ENCODE results near the gene LRMDA.
A peak's percentile ranks its signal among the peaks of the same experiment; 100 is the strongest.

The LRMDA gene

GRCh38 chr10:76043261-76043660 is 611.8 kb downstream of the LRMDA start:
- H3K79me2 ChIP-seq (ENCODE audit: control insufficient read depth, insufficient read depth, low read length) = no peaks in the 10 kb centered on the region
- H2BK15ac ChIP-seq (replicated peaks; ENCODE audit: low read depth) = no peak overlapping the region
- H3K4me3 ChIP-seq (ENCODE audit: low read length) = no peak overlapping the region
- no peak overlapping the region for H3K23ac ChIP-seq (ENCODE audit: low read length)
- H3K4me1 ChIP-seq (ENCODE audit: control insufficient read depth, low read depth, low read length) = no peaks in the 10 kb centered on the region
- no peaks in the 10 kb centered on the region for H3K36me3 ChIP-seq (ENCODE audit: control insufficient read depth, insufficient read depth, low read length)
- H4K5ac ChIP-seq (ENCODE audit: low read length) = no peak overlapping the region
- no peak overlapping the region for H3K27ac ChIP-seq (ENCODE audit: low read depth, low read length)
- H3K79me1 ChIP-seq (ENCODE audit: low read length) = no peaks in the 10 kb centered on the region
- H2AK5ac ChIP-seq (ENCODE audit: low read length) = no peak overlapping the region
- no peak overlapping the region for H3K56ac ChIP-seq (ENCODE audit: low read length)
- no peak overlapping the region for H3K4me2 ChIP-seq (ENCODE audit: low read length)
- no peaks in the 10 kb centered on the region for H3K27me3 ChIP-seq (ENCODE audit: insufficient read depth, low read length, poor library complexity)
- H2BK5ac ChIP-seq (ENCODE audit: low read length) = no peak overlapping the region
- H3K9ac ChIP-seq (ENCODE audit: low read length) = no peak overlapping the region
- H4K8ac ChIP-seq (ENCODE audit: low read depth, low read length) = no peak overlapping the region
- no CpG with 5 or more reads among the region's 2 CpGs for WGBS (ENCODE audit: extremely low coverage, insufficient coverage, low lambda C conversion rate)
- no peak overlapping the region for H3K4ac ChIP-seq (ENCODE audit: low read depth, low read length)
- no peak overlapping the region for H3K18ac ChIP-seq (ENCODE audit: low read length)
- no peak for DNase-seq
- H2BK120ac ChIP-seq (ENCODE audit: low read depth, low read length) = no peak overlapping the region

- no peak overlapping the region for H3K4me2 ChIP-seq (ENCODE audit: low read length)
- H3K79me1 ChIP-seq (ENCODE audit: low read length) = no peaks in the 10 kb centered on the region
- H3K23ac ChIP-seq (ENCODE audit: low read length) = no peak overlapping the region
- H3K9ac ChIP-seq (ENCODE audit: low read length) = no peak overlapping the region
- H2BK15ac ChIP-seq (replicated peaks; ENCODE audit: low read depth) = no peak overlapping the region
- no peaks in the 10 kb centered on the region for H3K4me1 ChIP-seq (ENCODE audit: control insufficient read depth, low read depth, low read length)
- no peak overlapping the region for H3K56ac ChIP-seq (ENCODE audit: low read length)
- H2BK5ac ChIP-seq (ENCODE audit: low read length) = no peak overlapping the region
- no peak overlapping the region for H3K27ac ChIP-seq (ENCODE audit: low read depth, low read length)
- H3K27me3 ChIP-seq (ENCODE audit: insufficient read depth, low read length, poor library complexity) = no peaks in the 10 kb centered on the region
- H4K5ac ChIP-seq (ENCODE audit: low read length) = no peak overlapping the region
- H2AK5ac ChIP-seq (ENCODE audit: low read length) = no peak overlapping the region
- no peak for DNase-seq
- no peaks in the 10 kb centered on the region for H3K36me3 ChIP-seq (ENCODE audit: control insufficient read depth, insufficient read depth, low read length)
- H2BK120ac ChIP-seq (ENCODE audit: low read depth, low read length) = no peak overlapping the region
- no peak overlapping the region for H4K8ac ChIP-seq (ENCODE audit: low read depth, low read length)
- H3K4ac ChIP-seq (ENCODE audit: low read depth, low read length) = peak overlapping the region; percentile 22
- no peak overlapping the region for H3K4me3 ChIP-seq (ENCODE audit: low read length)
- no peaks in the 10 kb centered on the region for H3K79me2 ChIP-seq (ENCODE audit: control insufficient read depth, insufficient read depth, low read length)
- H3K18ac ChIP-seq (ENCODE audit: low read length) = no peak overlapping the region
Measured at GRCh38 chr10:76044751-76045150, 613.3 kb downstream of the LRMDA start.

GRCh38 chr10:76045174-76045573 is 613.8 kb downstream of the LRMDA start:
- WGBS (ENCODE audit: extremely low coverage, insufficient coverage, low lambda C conversion rate) = no CpG with 5 or more reads among the region's 1 CpG
- no peaks in the 10 kb centered on the region for H3K27me3 ChIP-seq (ENCODE audit: insufficient read depth, low read length, poor library complexity)
- H2BK5ac ChIP-seq (ENCODE audit: low read length) = no peak overlapping the region
- H4K8ac ChIP-seq (ENCODE audit: low read depth, low read length) = no peak overlapping the region
- H3K36me3 ChIP-seq (ENCODE audit: control insufficient read depth, insufficient read depth, low read length) = no peaks in the 10 kb centered on the region
- no peak for DNase-seq
- H3K4me3 ChIP-seq (ENCODE audit: low read length) = no peak overlapping the region
- H3K79me1 ChIP-seq (ENCODE audit: low read length) = no peaks in the 10 kb centered on the region
- no peak overlapping the region for H2BK120ac ChIP-seq (ENCODE audit: low read depth, low read length)
- H3K23ac ChIP-seq (ENCODE audit: low read length) = no peak overlapping the region
- H3K4me2 ChIP-seq (ENCODE audit: low read length) = no peak overlapping the region
- H2BK15ac ChIP-seq (replicated peaks; ENCODE audit: low read depth) = no peak overlapping the region
- H4K5ac ChIP-seq (ENCODE audit: low read length) = no peak overlapping the region
- H3K4ac ChIP-seq (ENCODE audit: low read depth, low read length) = no peak overlapping the region
- H3K4me1 ChIP-seq (ENCODE audit: control insufficient read depth, low read depth, low read length) = no peaks in the 10 kb centered on the region
- H3K27ac ChIP-seq (ENCODE audit: low read depth, low read length) = no peak overlapping the region
- no peak overlapping the region for H3K9ac ChIP-seq (ENCODE audit: low read length)
- H2AK5ac ChIP-seq (ENCODE audit: low read length) = no peak overlapping the region
- no peak overlapping the region for H3K56ac ChIP-seq (ENCODE audit: low read length)
- no peaks in the 10 kb centered on the region for H3K79me2 ChIP-seq (ENCODE audit: control insufficient read depth, insufficient read depth, low read length)
- H3K18ac ChIP-seq (ENCODE audit: low read length) = no peak overlapping the region

GRCh38 chr10:76047521-76047920 is 616.1 kb downstream of the LRMDA start:
- Histone ChIP-seq H2BK15ac (replicated peaks; ENCODE audit: low read depth) (no peak overlapping the region), H3K4ac (ENCODE audit: low read depth, low read length) (no peak overlapping the region), H3K27ac (ENCODE audit: low read depth, low read length) (no peak overlapping the region), H3K56ac (ENCODE audit: low read length) (no peak overlapping the region), H3K27me3 (ENCODE audit: insufficient read depth, low read length, poor library complexity) (no peaks in the 10 kb centered on the region), H2BK5ac (ENCODE audit: low read length) (no peak overlapping the region), H3K79me2 (ENCODE audit: control insufficient read depth, insufficient read depth, low read length) (no peaks in the 10 kb centered on the region), H4K5ac (ENCODE audit: low read length) (no peak overlapping the region), H3K4me2 (ENCODE audit: low read length) (no peak overlapping the region), H3K18ac (ENCODE audit: low read length) (no peak overlapping the region), H3K9ac (ENCODE audit: low read length) (no peak overlapping the region), H4K8ac (ENCODE audit: low read depth, low read length) (no peak overlapping the region), H2AK5ac (ENCODE audit: low read length) (no peak overlapping the region), H3K79me1 (ENCODE audit: low read length) (no peaks in the 10 kb centered on the region), H3K4me1 (ENCODE audit: control insufficient read depth, low read depth, low read length) (peaks cover 6% of the 10 kb centered on the region), H3K4me3 (ENCODE audit: low read length) (no peak overlapping the region), H3K23ac (ENCODE audit: low read length) (no peak overlapping the region), H3K36me3 (ENCODE audit: control insufficient read depth, insufficient read depth, low read length) (no peaks in the 10 kb centered on the region), H2BK120ac (ENCODE audit: low read depth, low read length) (no peak overlapping the region)
- no CpG with 5 or more reads among the region's 3 CpGs for WGBS (ENCODE audit: extremely low coverage, insufficient coverage, low lambda C conversion rate)
- no peak for DNase-seq

- no peak overlapping the region for H3K56ac ChIP-seq (ENCODE audit: low read length)
- peak overlapping the region; percentile 18 for H2AK5ac ChIP-seq (ENCODE audit: low read length)
- H3K79me2 ChIP-seq (ENCODE audit: control insufficient read depth, insufficient read depth, low read length) = no peaks in the 10 kb centered on the region
- peaks cover 6% of the 10 kb centered on the region for H3K4me1 ChIP-seq (ENCODE audit: control insufficient read depth, low read depth, low read length)
- no peak overlapping the region for H3K4me2 ChIP-seq (ENCODE audit: low read length)
- H3K27ac ChIP-seq (ENCODE audit: low read depth, low read length) = no peak overlapping the region
- no peak overlapping the region for H3K9ac ChIP-seq (ENCODE audit: low read length)
- no peak overlapping the region for H4K5ac ChIP-seq (ENCODE audit: low read length)
- H3K4ac ChIP-seq (ENCODE audit: low read depth, low read length) = no peak overlapping the region
- WGBS (ENCODE audit: extremely low coverage, insufficient coverage, low lambda C conversion rate) = no CpG with 5 or more reads among the region's 5 CpGs
- no peak overlapping the region for H3K18ac ChIP-seq (ENCODE audit: low read length)
- H3K27me3 ChIP-seq (ENCODE audit: insufficient read depth, low read length, poor library complexity) = no peaks in the 10 kb centered on the region
- no peak overlapping the region for H4K8ac ChIP-seq (ENCODE audit: low read depth, low read length)
- H2BK5ac ChIP-seq (ENCODE audit: low read length) = no peak overlapping the region
- no peaks in the 10 kb centered on the region for H3K36me3 ChIP-seq (ENCODE audit: control insufficient read depth, insufficient read depth, low read length)
- H2BK120ac ChIP-seq (ENCODE audit: low read depth, low read length) = no peak overlapping the region
- H3K79me1 ChIP-seq (ENCODE audit: low read length) = no peaks in the 10 kb centered on the region
- DNase-seq = no peak
- no peak overlapping the region for H2BK15ac ChIP-seq (replicated peaks; ENCODE audit: low read depth)
- H3K4me3 ChIP-seq (ENCODE audit: low read length) = no peak overlapping the region
- peak overlapping the region; percentile 29 for H3K23ac ChIP-seq (ENCODE audit: low read length)
Measured at GRCh38 chr10:76049581-76050290, 618.3 kb downstream of the LRMDA start.

GRCh38 chr10:76050291-76050625 is 618.8 kb downstream of the LRMDA start:
- Histone ChIP-seq H3K27ac (ENCODE audit: low read depth, low read length) (no peak overlapping the region), H2AK5ac (ENCODE audit: low read length) (peak overlapping the region; percentile 18)

More at GRCh38 chr10:76050291-76050625, 618.8 kb downstream of the LRMDA start:
- no peak for DNase-seq
- Histone ChIP-seq H3K4me1 (ENCODE audit: control insufficient read depth, low read depth, low read length) (peaks cover 6% of the 10 kb centered on the region), H4K5ac (ENCODE audit: low read length) (no peak overlapping the region), H4K8ac (ENCODE audit: low read depth, low read length) (no peak overlapping the region), H3K56ac (ENCODE audit: low read length) (peak overlapping the region; percentile 39), H3K18ac (ENCODE audit: low read length) (peak overlapping the region; percentile 42), H3K79me2 (ENCODE audit: control insufficient read depth, insufficient read depth, low read length) (no peaks in the 10 kb centered on the region), H3K4ac (ENCODE audit: low read depth, low read length) (no peak overlapping the region), H3K36me3 (ENCODE audit: control insufficient read depth, insufficient read depth, low read length) (no peaks in the 10 kb centered on the region), H3K79me1 (ENCODE audit: low read length) (no peaks in the 10 kb centered on the region), H2BK5ac (ENCODE audit: low read length) (peak overlapping the region; percentile 25), H3K27me3 (ENCODE audit: insufficient read depth, low read length, poor library complexity) (no peaks in the 10 kb centered on the region), H3K4me3 (ENCODE audit: low read length) (no peak overlapping the region), H3K23ac (ENCODE audit: low read length) (peak overlapping the region; percentile 29), H3K9ac (ENCODE audit: low read length) (no peak overlapping the region), H2BK120ac (ENCODE audit: low read depth, low read length) (no peak overlapping the region), H3K4me2 (ENCODE audit: low read length) (no peak overlapping the region), H2BK15ac (replicated peaks; ENCODE audit: low read depth) (peak overlapping the region; percentile 67)
